GM12878 (cell line): ENCODE measurements around the gene DOK1.

Experiments
- CEBPB ChIP-seq, 2 experiments: fragments of 150-350 bp in 1 of 2; IDR thresholded peaks; 2 replicates each; pipeline ENCODE4 v1.6.1; 2012 to 2014; ENCODE audit warnings: low read depth in 2 of 2, low read length in 2 of 2, borderline replicate concordance in 1 of 2, inconsistent platforms in 1 of 2
- KDM1A ChIP-seq: fragments of 200-600 bp; sonication (generic); IDR thresholded peaks from 2 replicates; pipeline ENCODE4 v1.6.1; 2016; ENCODE audit warnings: borderline replicate concordance
- KLF5 ChIP-seq: fragments of 450-650 bp; IDR thresholded peaks from 2 replicates; pipeline ENCODE4 v1.6.1; 2014; ENCODE audit warnings: mild to moderate bottlenecking; ENCODE audit not compliant: partially characterized antibody
- RBBP5 ChIP-seq: fragments of 200-600 bp; sonication (generic); conservative IDR thresholded peaks from 2 replicates; pipeline ENCODE4 v1.6.1; 2016
- SPI1 ChIP-seq: IDR thresholded peaks from 2 replicates; pipeline ENCODE4 v1.6.1; 2011; ENCODE audit warnings: low read depth, mild to moderate bottlenecking, low read length, moderate library complexity, borderline replicate concordance; ENCODE audit not compliant: insufficient read depth
- SRF ChIP-seq, 2 experiments: IDR thresholded peaks; 2 replicates each; pipeline ENCODE4 v1.6.1; 2011; ENCODE audit warnings: low read depth in 2 of 2, low read length in 2 of 2, mild to moderate bottlenecking in 1 of 2, moderate library complexity in 1 of 2
- SUZ12 ChIP-seq: fragments of 200-600 bp; sonication (generic); IDR thresholded peaks from one replicate; pipeline ENCODE4 v1.6.1; 2018; ENCODE audit warnings: antibody characterized with exemption, mild to moderate bottlenecking; ENCODE audit not compliant: unreplicated experiment
- USF2 ChIP-seq: IDR thresholded peaks from 2 replicates; pipeline ENCODE4 v1.6.1; 2011; ENCODE audit warnings: low read depth, low read length, improper control_type of control experiment, borderline replicate concordance
- ZZZ3 ChIP-seq: IDR thresholded peaks from 2 replicates; pipeline ENCODE4 v1.6.1; 2011; ENCODE audit warnings: low read depth; ENCODE audit not compliant: control insufficient read depth, insufficient read length

- TF ChIP-seq SPI1 (no peak), SUZ12 (no peak), KLF5 (no peak), CEBPB (IDR thresholded peaks at IDR 0.05; ENCODE audit: borderline replicate concordance in 1 of 2, low read depth in 2 of 2, low read length in 2 of 2) (no peak), USF2 (no peak), KDM1A (no peak), ZZZ3 (no peak), SRF (IDR thresholded peaks at IDR 0.05; ENCODE audit: low read depth in 2 of 2, low read length in 2 of 2) (no peak), RBBP5 (no peak)
These were observed 34.1 kb downstream of the DOK1 start for GRCh38 chr2:74588664-74589063.
